Nucleus accumbens (tissue), 56 donors: ENCODE measurements around the gene NFATC2.
"Not testable (repeated sequence)": the region's sequence is repeated elsewhere in the genome, so short reads cannot be mapped to it uniquely, and the experiment has no call there.

Source experiments
- DNase-seq, 56 donors: peaks; one replicate each; lab custom pipeline; 2025; lab: John Stamatoyannopoulos, UW

NFATC2 gene

DNA sequence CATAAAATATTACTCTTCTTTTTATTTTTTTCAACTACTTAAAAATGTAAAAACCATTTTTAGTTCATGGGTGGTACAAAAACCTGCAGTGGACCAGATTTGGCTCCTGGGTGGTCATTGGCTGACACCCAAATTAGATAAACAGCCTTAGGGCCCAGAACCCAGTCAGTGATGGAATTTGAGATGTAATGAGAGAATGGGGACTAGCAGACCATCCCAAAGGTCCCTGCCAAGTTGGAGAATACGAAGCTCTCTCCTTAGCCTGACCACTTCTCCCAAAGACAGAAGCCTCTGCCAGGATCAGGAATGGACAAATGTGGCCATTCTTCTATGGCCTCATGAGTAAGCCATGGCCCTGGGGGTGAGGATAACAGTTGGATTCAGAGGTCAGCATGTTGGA, 194.7 kb downstream of the NFATC2 start:
- DNase-seq = no peak

DNA sequence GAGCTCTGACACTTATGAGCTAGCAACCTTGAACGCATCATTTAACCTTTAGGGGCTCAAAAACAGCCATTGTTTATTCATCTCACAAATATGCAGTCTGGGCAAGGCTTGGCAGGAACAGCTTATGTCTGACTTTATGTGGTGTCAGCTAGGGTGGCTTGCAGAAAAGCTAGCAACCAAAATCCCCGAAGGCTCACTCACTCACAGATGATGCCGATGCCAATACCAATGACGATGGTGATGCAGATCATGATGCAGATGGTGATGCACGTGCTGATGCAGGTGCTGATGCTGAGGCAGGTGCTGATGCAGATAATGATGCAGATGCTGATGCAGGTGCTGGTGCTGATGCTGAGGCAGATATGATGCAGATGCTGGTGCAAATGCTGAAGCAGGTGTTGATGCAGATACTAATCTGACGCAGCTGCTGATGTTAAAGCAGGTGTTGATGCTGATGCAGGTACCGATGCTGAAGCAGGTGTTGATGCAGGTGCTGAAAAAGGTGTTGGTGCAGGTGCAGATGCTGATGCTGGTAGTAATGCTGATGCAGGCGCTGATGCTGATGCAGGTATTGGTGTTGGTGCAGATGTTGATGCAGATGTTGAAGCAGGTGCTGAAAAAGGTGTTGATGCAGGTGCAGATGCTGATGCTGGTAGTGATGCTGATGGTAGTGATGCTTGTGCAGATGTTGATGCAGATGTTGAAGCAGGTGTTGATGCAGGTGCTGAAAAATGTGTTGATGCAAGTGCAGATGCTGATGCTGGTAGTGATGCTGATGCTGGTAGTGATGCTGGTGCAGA, 195.6 kb downstream of the NFATC2 start:
- DNase-seq = no peak

DNA sequence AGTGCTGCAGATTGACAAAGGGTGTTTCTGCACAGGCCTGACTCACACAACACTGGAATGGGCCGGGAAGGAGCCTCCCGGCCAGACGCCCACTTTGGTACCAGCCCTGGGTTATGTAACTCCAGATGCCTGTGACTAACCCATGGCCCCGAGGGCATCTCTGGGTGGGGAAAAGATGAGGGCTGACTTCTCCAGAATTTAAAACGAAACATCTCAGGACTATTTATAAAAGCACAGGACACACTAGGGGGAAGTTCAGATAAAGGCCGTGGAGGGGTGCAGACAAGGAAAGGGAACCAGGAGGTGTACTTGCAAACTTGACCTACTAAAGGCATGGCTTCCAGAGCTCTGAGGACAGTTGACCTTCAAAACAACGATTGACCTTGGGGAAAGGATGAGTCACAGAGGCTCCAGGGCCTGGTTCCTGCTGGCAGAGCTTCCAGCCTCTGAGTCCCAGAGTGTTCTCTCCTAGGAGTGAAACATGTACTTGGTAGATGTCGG, 196.9 kb downstream of the NFATC2 start:
- DNase-seq = no peak

DNA sequence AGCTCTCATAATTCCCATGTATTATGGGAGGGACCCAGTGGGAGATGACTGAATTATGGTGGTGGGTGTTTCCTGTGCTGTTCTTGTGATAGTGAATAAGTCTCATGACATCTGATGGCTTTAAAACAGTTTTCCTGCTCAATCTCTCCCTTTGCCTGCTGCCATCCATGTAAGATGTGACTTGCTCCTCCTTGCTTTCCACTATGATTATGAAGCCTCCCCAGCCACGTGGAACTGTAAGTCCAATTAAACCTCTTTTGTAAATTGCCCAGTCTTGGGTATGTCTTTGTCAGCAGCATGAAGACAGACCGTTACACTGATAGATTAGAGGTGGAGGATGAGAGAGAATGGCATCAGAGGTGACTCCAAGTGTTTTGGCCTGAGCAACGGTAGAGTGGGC, 198.7 kb downstream of the NFATC2 start:
- not testable (repeated sequence) for DNase-seq

DNA sequence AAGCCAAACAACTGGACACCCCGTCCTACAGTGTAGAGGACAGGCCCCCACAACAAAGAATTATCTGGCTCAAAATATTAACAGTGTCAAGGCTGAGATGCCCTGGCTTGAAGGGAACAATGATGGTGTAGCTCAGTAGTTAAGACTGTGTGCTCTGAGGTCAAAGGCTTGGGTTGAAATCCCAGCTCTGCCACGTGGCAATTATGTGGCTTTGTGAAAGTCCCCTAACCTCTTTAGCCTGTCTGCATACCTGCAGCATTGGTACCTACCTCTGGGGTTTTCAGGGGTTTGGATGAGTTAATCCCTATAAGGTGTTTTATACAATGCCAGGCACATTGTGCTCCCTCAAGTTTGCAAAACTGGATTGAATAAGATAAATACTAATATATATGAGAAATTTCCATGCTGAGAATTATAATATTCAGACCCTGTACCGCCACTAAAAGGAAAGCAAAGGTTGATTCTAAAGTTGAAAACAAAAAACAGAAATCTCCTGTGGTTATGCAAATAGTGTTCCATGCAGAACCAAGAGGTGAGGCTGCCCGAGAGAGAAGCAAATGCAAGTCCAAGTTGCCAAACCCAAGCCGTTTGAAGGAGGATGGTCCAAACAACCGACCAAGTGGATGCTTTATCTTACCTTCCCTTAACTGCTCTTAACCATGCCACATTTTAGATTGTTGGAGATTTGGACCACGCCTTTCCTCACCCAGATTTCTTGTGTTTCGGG, 199.8 kb downstream of the NFATC2 start:
- DNase-seq = no peak

DNA sequence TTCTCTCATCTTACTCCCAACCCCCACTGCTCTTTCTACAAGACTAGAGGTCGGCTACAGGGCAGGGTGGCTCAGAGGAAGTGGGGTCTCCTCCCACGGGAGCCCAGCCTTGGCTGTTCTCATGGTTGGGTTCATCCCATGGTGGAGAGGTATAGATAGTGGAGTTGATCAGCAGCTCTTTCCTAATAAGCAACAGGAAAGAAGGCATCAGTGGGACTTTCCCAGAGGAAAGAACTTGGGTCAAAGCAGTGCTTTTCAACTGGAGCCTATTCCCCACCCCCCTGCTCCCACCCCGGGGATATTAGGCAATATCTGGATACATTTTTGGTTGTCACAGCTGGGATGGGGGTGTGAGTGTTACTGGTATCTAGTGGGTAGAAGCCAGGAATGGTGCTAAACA, 200.9 kb downstream of the NFATC2 start:
- no peak for DNase-seq

DNA sequence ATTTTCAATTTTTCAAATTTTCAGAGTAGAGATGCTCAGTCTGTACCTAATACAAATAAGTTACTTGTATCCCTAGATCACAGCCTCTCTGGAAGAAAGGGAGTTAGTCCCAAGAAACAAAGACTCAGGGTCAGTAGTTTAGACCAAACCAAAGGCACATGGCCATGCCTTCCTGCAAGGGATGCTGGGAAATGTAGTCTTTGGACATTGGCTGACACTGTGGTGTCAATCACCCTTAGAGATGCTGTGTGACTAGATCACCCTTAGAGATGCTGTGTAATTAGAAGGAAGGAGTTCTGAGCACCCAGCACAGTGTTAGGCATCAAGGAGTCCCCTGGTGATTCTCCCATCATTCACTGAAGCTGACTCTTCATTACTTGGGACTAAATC, 202.1 kb downstream of the NFATC2 start:
- no peak for DNase-seq

DNA sequence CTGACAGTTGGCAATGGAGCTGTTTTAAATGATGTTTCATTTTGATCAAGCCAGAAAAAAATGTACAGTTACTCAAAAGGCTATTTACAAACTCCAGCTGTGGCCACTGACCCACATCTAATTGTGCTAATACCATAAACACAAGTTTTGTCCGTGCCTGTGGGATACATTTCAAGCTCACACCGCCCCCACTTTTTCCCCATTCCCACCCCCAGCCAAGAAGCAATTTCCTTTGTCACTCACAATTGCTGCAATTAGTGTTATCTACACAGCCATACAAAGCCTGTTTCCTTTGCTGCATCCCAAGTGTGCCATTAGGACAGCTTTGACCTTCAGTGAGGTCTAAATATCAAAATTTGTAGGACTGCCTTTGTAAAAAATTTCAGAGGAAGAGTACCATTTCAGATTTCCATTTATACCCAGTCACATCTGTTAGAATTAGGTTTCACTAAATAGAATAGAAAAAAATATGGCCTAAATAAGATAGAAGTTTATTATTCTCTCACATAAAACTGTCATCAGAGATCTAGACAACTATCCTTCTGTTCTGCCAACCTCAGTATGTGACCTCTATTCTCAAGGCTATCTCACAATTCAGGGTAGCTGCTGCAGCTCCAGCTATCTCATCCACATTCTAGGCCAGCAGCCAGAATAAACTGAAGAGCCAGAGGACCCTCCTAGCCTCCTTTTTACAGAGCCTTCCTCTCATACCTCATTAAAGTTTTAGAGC, 202.6 kb downstream of the NFATC2 start:
- DNase-seq = no peak

DNA sequence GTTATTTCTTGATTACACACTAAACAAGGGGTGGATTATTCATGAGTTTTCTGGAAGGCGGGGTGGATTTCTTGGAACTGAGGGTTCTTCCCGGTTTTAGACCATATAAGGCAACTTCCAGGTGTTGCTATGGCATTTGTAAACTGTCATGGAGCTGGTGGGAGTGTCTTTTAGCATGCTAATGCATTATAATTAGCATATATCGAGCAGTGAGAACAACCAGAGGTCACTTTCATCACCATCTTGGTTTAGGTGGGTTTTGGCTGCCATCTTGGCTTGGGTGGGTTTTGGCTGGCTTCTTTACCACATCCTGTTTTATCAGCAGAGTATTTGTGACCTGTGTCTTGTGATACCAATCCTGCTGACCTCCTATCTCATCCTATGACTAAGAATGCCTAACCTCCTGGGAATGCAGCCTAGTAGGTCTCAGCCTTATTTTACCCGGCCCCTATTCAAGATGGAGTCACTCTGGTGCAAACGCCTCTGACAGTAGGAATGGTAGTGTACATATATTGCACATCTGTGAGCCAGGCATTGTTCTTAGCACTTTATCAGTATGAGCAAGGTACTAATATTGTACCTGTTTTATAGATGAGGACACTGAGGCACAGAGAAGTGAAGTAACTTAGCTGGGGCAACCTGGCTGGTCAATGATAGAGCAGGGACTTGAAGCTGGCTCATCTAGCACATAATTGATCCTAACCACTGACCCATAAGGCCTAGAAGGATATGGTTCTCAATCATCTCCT, 203.7 kb downstream of the NFATC2 start:
- no peak for DNase-seq

DNA sequence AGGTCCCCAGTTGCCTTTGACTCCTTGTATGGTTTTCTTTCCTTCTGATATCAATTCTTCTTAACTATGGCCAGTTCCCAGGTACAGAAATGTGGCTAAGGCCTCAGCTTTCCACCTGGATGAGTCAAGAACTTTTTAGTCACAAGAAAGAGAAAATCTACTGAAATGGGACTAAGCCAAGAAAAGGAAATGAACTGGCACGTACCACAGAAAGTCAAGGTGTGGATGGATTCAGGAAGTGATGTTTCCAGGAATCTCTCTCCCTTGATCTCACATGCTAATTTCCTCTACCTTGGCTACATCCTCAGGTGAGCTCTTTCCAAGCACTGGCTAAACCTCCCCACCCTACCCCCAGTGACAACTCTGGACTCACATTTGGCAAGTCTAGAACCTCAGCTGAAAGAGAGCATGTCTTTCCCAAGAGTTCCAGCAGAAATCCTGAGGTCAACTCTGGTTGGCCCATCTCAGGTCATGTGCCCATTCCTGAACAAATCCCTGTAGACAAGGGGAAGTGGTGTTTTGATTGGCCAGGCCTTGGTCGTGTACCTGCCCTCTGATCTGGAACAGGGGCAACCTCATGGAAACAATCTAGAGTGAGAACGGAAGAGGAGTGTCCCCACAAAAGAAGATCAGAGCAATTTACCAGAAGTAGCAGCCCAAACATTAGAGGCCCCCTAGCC, 205.3 kb downstream of the NFATC2 start:
- no peak for DNase-seq
